Adrenal gland (tissue), 12 donors: Measurements from ENCODE around the gene CARD19. TPM values are rescaled to one million over a fixed set of nuclear protein-coding genes. Genes with fewer than 3 reads are reported as not detected.
A peak's percentile ranks its signal among the peaks of the same experiment; 100 is the strongest.

Source experiments
- DNase-seq, 7 donors: peaks; one replicate each; pipeline ENCODE4 v3.0.0-alpha.2; 2019 to 2020
- H3K27ac ChIP-seq, 5 donors: fragments of 200-600 bp; sonication (generic) in 4 of 5; 1 replicate in 3 of 5; 2 replicates in 2 of 5; pipeline versions ENCODE4 v1.5.1 to v1.8.0; 2016 to 2020; ENCODE audit warnings: mild to moderate bottlenecking in 1 of 5
- H3K27me3 ChIP-seq: fragments of 200-600 bp; 2 replicates; pipeline ENCODE4 v1.8.0; 2021
- H3K36me3 ChIP-seq, 2 donors: fragments of 200-600 bp; replicated peaks in 1 of 2; 1 replicate in 1 of 2; 2 replicates in 1 of 2; pipeline versions ENCODE4 v1.5.1 to v1.8.0; 2018 to 2022
- H3K4me1 ChIP-seq, 2 donors: fragments of 200-600 bp; replicated peaks in 1 of 2; 1 replicate in 1 of 2; 2 replicates in 1 of 2; pipeline versions ENCODE4 v1.5.1 to v1.8.0; 2018 to 2021
- H3K4me3 ChIP-seq, 4 donors: fragments of 200-600 bp; sonication (generic) in 3 of 4; one replicate each; pipeline ENCODE4 v1.5.1; 2016 to 2018
- H3K9me3 ChIP-seq, 3 donors: fragments of 200-600 bp; sonication (generic) in 1 of 3; replicated peaks in 1 of 3; 1 replicate in 2 of 3; 2 replicates in 1 of 3; pipeline versions ENCODE4 v1.5.1 to v1.8.0; 2016 to 2021
- POLR2A ChIP-seq, 2 donors: fragments of 450-650 bp; IDR thresholded peaks; one replicate each; pipeline ENCODE4 v1.6.1; 2017; ENCODE audit warnings: antibody characterized with exemption in 2 of 2, mild to moderate bottlenecking in 2 of 2, moderate library complexity in 1 of 2
- WGBS, 4 donors: extraction: QIAGEN DNeasy Blood & Tissue Kit in 2 of 4; methylation state at CpG; one replicate each; pipeline versions ENCODE4 v1.1.5 to v1.1.7; 2013 to 2017; 5-methylcytosine and 5-hydroxymethylcytosine counted together
- intact Hi-C, 2 donors: fragments of 100-400 bp; cut with DNase I; formaldehyde crosslinking; loops; one replicate each; pipeline versions ENCODE4 v1.14.1 to v1.15.0; 2022 to 2023
- polyA plus RNA-seq, 3 donors: library from polyadenylated mRNA; stranded (reverse); fragments of 200-250 nt in 2 of 3; fragments of 350-450 nt in 1 of 3; fragmentation: Illumina TruSeq in 1 of 3; extraction: RNeasy Lipid Tissue Mini Kit (QIAGEN cat#74804) in 1 of 3; gene quantifications; one replicate each; pipeline ENCODE4 v1.2.3, GENCODE V29; 2013 to 2014
- total RNA-seq, 9 donors: library from RNA; depleted of rRNA in 4 of 9; stranded (reverse); fragments of >200 nt in 4 of 9; fragments of 120-200 nt in 1 of 9; fragmentation: NEBNext Ultra II Directional in 1 of 9; extraction: Animal tissue kit (Norgen Biotek cat#: 25700) in 1 of 9; gene quantifications; one replicate each; pipeline versions ENCODE4 v1.1.0 to v1.2.4, GENCODE V29; 2013 to 2023
- TF ChIP-seq, protein P1 (sequence below), 6 experiments: fragments of 450-650 bp in 4 of 6; fragments of 200-600 bp in 2 of 6; sonication (generic) in 1 of 6; IDR thresholded peaks; 1 replicate in 5 of 6; 2 replicates in 1 of 6; pipeline versions ENCODE4 v1.5.1 to v1.8.0; 2016 to 2021; ENCODE audit warnings: antibody characterized with exemption in 6 of 6, mild to moderate bottlenecking in 2 of 6, moderate library complexity in 1 of 6
- donor health status: healthy with polysubstance abuse.
- donor health status: Bipolar disorder and iron deficiency.
- donor health status: DM: yes; HTN: yes; CAD: no.
- donor health status: DM: no; HTN: no; CAD: no.
- donor health status: DM: no; HTN: no; CAD: no.
- donor health status: DM: yes; HTN: yes; CAD: no.

CARD19 gene
- total and polyA plus RNA-seq, 12 donors: 10.7 to 75.0 (median 41.3) TPM

- intact Hi-C loops: no loop called here
- peak overlapping the region; percentile 38 to 83 (median 68) for H3K27ac ChIP-seq
- H3K4me3 ChIP-seq: no peak overlapping the region
- H3K27me3 ChIP-seq: no peaks in the 10 kb centered on the region
- 58 to 68% (median 64%) methylated on average over 7 to 18 of the region's 18 CpGs for WGBS, 4 donors
- DNase-seq: peak; percentile 44 to 83 (median 78)
- TF ChIP-seq POLR2A (IDR thresholded peaks at IDR 0.05): peak in 1 of 2 donors; percentile 39
- TF ChIP-seq, protein P1, sequence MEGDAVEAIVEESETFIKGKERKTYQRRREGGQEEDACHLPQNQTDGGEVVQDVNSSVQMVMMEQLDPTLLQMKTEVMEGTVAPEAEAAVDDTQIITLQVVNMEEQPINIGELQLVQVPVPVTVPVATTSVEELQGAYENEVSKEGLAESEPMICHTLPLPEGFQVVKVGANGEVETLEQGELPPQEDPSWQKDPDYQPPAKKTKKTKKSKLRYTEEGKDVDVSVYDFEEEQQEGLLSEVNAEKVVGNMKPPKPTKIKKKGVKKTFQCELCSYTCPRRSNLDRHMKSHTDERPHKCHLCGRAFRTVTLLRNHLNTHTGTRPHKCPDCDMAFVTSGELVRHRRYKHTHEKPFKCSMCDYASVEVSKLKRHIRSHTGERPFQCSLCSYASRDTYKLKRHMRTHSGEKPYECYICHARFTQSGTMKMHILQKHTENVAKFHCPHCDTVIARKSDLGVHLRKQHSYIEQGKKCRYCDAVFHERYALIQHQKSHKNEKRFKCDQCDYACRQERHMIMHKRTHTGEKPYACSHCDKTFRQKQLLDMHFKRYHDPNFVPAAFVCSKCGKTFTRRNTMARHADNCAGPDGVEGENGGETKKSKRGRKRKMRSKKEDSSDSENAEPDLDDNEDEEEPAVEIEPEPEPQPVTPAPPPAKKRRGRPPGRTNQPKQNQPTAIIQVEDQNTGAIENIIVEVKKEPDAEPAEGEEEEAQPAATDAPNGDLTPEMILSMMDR (IDR thresholded peaks at IDR 0.05): no peak
- peaks cover 27 to 38% of the 10 kb centered on the region in 2 donors for H3K4me1 ChIP-seq
- H3K9me3 ChIP-seq: no peaks in the 10 kb centered on the region
- peaks cover 0 to 34% of the 10 kb centered on the region in 2 donors for H3K36me3 ChIP-seq
Measured at GRCh38 chr9:93111371-93112115, 15.5 kb downstream of the CARD19 start.

DNA sequence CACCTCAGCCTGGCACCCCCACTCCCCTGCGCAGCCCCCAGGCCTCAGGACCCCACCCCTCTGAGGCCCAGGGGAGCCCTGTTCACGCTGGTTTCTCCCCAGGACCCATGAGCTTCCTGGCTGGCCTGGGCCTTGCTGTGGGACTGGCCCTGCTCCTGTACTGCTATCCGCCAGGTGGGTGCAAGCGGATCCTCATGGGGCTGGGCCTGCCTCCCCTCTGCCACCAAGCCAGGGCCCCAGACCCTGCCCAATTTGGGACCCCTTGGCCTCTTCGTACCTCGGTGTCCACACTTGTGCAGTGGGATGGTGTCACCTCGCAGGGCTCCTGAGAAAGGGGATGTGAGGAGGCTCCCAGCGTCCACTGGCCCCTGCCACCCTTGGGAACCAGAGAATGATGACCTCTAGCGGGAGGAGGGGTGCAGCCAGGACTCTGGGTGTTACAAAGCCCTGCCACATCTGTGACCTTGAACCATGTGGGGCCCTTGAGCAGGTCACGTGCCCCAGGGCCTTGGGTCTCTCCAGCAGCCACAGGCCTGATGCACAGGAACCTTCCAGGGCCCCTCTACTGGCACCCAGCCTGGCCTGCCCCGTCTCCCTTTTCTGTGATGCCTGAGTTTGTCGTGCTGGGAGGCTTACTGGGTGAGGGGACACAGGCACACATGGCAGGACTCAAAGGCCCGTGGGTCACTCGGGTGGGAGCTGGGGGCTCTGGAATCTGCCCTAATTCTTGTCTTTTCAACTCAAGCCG lies 16.3 kb downstream of the CARD19 start:
- H3K36me3 ChIP-seq: peaks cover 0 to 33% of the 10 kb centered on the region in 2 donors
- TF ChIP-seq, protein P1 (IDR thresholded peaks at IDR 0.05): no peak
- no peaks in the 10 kb centered on the region for H3K27me3 ChIP-seq
- no peak overlapping the region for H3K4me3 ChIP-seq
- peaks cover 29 to 42% of the 10 kb centered on the region in 2 donors for H3K4me1 ChIP-seq
- peak; percentile 51 to 77 (median 72) for DNase-seq
- WGBS, 4 donors: 56 to 81% (median 63%) methylated on average over 5 to 15 of the region's 15 CpGs
- peak overlapping the region; percentile 1 to 83 (median 68) for H3K27ac ChIP-seq
- H3K9me3 ChIP-seq: no peaks in the 10 kb centered on the region
- intact Hi-C loops: no loop called here

GRCh38 chr9:93112864-93113389 lies 16.9 kb downstream of the CARD19 start:
- peak in 5 of 7 donors; percentile 15 to 53 (median 20) for DNase-seq
- no peaks in the 10 kb centered on the region for H3K27me3 ChIP-seq
- H3K4me3 ChIP-seq: no peak overlapping the region
- H3K9me3 ChIP-seq: no peaks in the 10 kb centered on the region
- peak overlapping the region; percentile 1 to 83 (median 68) for H3K27ac ChIP-seq
- intact Hi-C loops: no loop called here
- H3K4me1 ChIP-seq: peaks cover 29 to 42% of the 10 kb centered on the region in 2 donors
- TF ChIP-seq, protein P1 (IDR thresholded peaks at IDR 0.05): no peak
- no peak for TF ChIP-seq POLR2A (IDR thresholded peaks at IDR 0.05)
- WGBS, 4 donors: 81 to 94% (median 87%) methylated on average over 13 of the region's 13 CpGs
- H3K36me3 ChIP-seq: peaks cover 0 to 27% of the 10 kb centered on the region in 2 donors
